GM12872 (cell line): Measurements from ENCODE around the gene ASF1A.

Experiments used
- CTCF ChIP-seq: IDR thresholded peaks from 3 replicates; pipeline ENCODE4 v1.5.1; 2011; ENCODE audit warnings: low read depth, mild to moderate bottlenecking, low read length, moderate library complexity; ENCODE audit not compliant: insufficient read depth

Gene ASF1A

GRCh38 chr6:118881440-118882313 lies 12.3 kb upstream of the ASF1A start:
- no peak for TF ChIP-seq CTCF

- no peak for TF ChIP-seq CTCF
Measured at GRCh38 chr6:118882314-118882905, 11.5 kb upstream of the ASF1A start.

- TF ChIP-seq CTCF: no peak
Measured at GRCh38 chr6:118886641-118887040, 7.3 kb upstream of the ASF1A start.

DNA sequence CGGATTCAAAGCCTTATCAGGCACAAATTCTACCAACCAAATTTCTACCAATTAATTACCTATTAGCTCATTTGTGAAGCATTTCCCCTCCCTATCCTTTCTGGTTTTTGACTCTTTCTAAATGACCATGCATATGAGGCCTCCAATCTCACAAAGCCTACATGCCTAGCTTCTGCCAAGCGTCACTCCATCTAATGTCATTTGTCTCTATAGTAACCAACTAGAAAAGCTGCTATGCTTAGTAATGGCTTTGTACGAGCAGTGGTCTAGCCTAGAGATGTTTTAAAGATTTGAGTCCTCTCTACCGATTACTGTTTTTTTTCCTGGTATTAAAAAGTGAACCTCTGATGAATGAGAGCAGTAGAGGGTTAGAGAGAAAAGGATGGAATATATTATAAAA lies 4.8 kb upstream of the ASF1A start:
- TF ChIP-seq CTCF: no peak

- no peak for TF ChIP-seq CTCF
Measured at GRCh38 chr6:118890997-118891790, 2.8 kb upstream of the ASF1A start.

- no peak for TF ChIP-seq CTCF
Measured at GRCh38 chr6:118892355-118892991, 1.5 kb upstream of the ASF1A start.
